BJ (cell line): ENCODE data around the gene HOOK1. TPM values are rescaled to one million over a fixed set of nuclear protein-coding genes. Genes with fewer than 3 reads are reported as not detected.
"Not testable (repeated sequence)": the region's sequence is repeated elsewhere in the genome, so short reads cannot be mapped to it uniquely, and the experiment has no call there.

ENCODE experiments used
- CTCF ChIA-PET: fragments of 350-600 bp; formaldehyde crosslinking; extraction: SDS; loops from one replicate; lab custom pipeline; 2021; ENCODE audit warnings: antibody characterized with exemption, inconsistent platforms; lab: Yijun Ruan, JAX
- POLR2A ChIA-PET: fragments of 300-600 bp; sonication (Branson Sonifier 250); formaldehyde crosslinking; extraction: SDS; loops from one replicate; lab custom pipeline; 2021; ENCODE audit warnings: antibody characterized with exemption; lab: Charles Lee
- DNase-seq: peaks from one replicate; pipeline ENCODE4 v3.0.0-alpha.2; 2011; ENCODE audit warnings: low read depth
- H3K27me3 ChIP-seq: 2 replicates; pipeline ENCODE4 v1.6.0; 2011; ENCODE audit warnings: low read length; ENCODE audit not compliant: control insufficient read depth, insufficient read depth
- H3K36me3 ChIP-seq: 2 replicates; pipeline ENCODE4 v1.5.1; 2011; ENCODE audit warnings: low read length; ENCODE audit not compliant: control insufficient read depth, insufficient read depth
- H3K4me3 ChIP-seq: 2 replicates; pipeline ENCODE4 v1.5.1; 2011; ENCODE audit warnings: low read depth, mild to moderate bottlenecking, control low read depth, low read length
- polyA plus RNA-seq: library from polyadenylated mRNA; depleted of rRNA; stranded (reverse); fragments of >200 nt; gene quantifications from 2 replicates; pipeline ENCODE4 v1.2.3, GENCODE V29; 2011
- TF ChIP-seq, protein P1 (sequence below): IDR thresholded peaks from 2 replicates; pipeline ENCODE4 v1.5.1; 2011; ENCODE audit warnings: low read depth, mild to moderate bottlenecking, control low read depth, inconsistent platforms, low read length, moderate library complexity; ENCODE audit not compliant: insufficient read depth

Gene HOOK1
- polyA plus RNA-seq, 1 experiment, result not detected

DNA sequence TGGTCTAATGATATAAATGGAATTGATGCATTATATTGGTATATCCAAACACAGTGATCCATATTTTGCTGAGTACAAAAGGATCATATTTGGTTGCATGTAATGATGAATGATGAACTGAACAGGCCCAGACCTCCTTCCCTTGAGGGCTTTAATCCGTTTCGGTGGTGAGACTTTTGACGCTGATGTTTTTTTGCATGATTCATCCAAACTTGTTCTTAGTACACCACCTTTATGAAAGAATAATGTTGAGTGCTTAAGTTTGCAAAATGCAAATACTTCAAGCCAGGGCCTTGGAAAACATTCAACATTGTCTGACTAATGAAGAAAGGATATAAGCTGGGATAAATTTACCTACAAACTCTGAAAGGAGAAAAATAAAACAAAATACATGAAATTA lies 19.2 kb downstream of the HOOK1 start:
- Histone ChIP-seq H3K4me3 (no peak overlapping the region), H3K27me3 (no peaks in the 10 kb centered on the region), H3K36me3 (no peaks in the 10 kb centered on the region)
- TF ChIP-seq, protein P1, sequence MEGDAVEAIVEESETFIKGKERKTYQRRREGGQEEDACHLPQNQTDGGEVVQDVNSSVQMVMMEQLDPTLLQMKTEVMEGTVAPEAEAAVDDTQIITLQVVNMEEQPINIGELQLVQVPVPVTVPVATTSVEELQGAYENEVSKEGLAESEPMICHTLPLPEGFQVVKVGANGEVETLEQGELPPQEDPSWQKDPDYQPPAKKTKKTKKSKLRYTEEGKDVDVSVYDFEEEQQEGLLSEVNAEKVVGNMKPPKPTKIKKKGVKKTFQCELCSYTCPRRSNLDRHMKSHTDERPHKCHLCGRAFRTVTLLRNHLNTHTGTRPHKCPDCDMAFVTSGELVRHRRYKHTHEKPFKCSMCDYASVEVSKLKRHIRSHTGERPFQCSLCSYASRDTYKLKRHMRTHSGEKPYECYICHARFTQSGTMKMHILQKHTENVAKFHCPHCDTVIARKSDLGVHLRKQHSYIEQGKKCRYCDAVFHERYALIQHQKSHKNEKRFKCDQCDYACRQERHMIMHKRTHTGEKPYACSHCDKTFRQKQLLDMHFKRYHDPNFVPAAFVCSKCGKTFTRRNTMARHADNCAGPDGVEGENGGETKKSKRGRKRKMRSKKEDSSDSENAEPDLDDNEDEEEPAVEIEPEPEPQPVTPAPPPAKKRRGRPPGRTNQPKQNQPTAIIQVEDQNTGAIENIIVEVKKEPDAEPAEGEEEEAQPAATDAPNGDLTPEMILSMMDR, result no peak
- POLR2A ChIA-PET, result no interaction called here
- DNase-seq, result no peak
- CTCF ChIA-PET, result no interaction called here

DNA sequence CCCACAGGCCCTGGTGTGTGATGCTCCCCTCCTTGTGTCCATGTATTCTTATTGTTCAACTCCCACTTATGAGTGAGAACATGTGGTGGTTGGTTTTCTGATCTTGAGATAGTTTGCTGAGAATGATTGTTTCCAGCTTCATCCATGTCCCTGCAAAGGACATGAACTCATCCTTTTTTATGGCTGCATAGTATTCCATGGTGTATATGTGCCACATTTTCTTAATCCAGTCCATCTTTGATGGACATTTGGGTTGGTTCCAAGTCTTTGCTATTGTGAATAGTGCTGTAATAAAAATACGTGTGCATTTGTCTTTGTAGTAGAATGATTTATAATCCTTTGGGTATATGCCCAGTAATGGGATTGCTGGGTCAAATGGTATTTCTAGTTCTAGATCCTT lies 23.1 kb downstream of the HOOK1 start:
- DNase-seq, H3K27me3 ChIP-seq, CTCF ChIA-PET, H3K36me3 ChIP-seq, POLR2A ChIA-PET, H3K4me3 ChIP-seq: not testable (repeated sequence)

DNA sequence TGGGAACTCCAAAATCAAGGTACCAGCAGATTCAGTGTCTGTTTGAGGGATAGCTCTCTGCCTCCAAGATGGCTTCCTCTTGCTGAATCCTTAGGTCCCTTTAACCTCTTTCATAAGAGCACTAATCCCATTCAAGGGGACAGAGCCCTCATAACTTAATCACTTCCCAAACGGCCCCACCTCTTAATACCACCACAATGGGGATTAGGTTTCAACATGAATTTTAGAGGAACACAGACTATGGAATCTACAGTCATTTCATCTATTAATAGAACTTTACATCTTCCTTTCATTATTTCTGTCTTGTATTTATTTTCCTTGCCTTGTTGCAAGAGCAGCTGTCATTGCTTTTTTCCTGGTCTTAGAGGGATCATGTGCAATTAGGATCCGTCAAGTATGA lies 30.3 kb downstream of the HOOK1 start:
- TF ChIP-seq, protein P1, result no peak
- H3K4me3 ChIP-seq, result no peak overlapping the region
- DNase-seq, result no peak
- no peaks in the 10 kb centered on the region for H3K27me3 ChIP-seq
- no peaks in the 10 kb centered on the region for H3K36me3 ChIP-seq
- ChIA-PET CTCF (no interaction called here), POLR2A (no interaction called here)

DNA sequence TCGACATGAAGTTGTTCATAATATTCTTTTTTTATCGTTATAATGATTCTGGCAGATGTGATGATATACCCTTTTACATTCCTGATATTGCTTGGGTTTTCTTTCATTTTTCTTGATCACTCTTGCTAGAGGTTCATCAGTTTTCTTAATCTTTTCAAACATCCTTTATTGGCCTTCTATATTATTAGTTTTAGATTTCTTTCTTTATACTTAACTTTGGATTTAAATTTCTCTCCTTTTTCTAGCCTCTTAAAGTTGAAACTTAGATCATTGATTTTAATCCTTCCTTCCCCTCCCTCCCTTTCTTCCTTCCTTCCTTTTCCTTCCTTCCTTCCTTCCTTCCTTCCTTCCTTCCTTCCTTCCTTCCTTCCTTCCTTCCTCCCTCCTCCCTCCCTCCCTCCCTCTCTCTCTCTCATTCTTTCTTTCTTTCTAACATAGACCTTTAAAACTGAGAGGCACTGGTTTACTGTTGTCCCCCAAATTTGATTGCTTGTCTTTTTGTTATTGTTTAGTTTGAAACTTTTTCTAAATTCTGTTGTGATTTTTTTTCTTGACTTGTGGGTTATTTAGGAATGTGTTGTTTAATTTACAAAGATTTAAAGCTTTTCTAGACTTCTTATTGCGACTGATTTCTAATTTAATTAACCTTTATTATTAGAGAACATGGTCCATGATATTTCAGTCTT lies 31.6 kb downstream of the HOOK1 start:
- H3K36me3 ChIP-seq, result no peaks in the 10 kb centered on the region
- no peak overlapping the region for H3K4me3 ChIP-seq
- POLR2A ChIA-PET, result no interaction called here
- no peak for DNase-seq
- TF ChIP-seq, protein P1, result no peak
- CTCF ChIA-PET, result no interaction called here
- no peaks in the 10 kb centered on the region for H3K27me3 ChIP-seq

DNA sequence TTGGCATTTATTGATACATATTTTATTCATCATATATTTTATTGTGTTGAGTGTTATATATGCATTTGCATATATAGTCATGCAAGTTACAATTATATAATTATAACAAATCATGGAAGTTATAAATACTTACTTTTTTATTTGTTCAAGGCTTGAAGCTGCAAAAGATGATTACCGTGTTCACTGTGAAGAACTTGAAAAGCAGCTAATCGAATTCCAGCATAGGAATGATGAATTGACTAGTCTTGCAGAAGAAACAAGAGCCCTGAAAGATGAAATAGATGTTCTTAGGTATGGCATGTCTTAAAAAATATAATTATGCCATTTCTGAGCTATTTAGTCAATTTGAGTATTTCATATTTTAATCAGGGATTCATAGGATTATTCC lies 32.1 kb downstream of the HOOK1 start:
- POLR2A ChIA-PET, result no interaction called here
- H3K36me3 ChIP-seq, result no peaks in the 10 kb centered on the region
- CTCF ChIA-PET, result no interaction called here
- TF ChIP-seq, protein P1, result no peak
- H3K4me3 ChIP-seq, result no peak overlapping the region
- no peak for DNase-seq
- H3K27me3 ChIP-seq, result no peaks in the 10 kb centered on the region

DNA sequence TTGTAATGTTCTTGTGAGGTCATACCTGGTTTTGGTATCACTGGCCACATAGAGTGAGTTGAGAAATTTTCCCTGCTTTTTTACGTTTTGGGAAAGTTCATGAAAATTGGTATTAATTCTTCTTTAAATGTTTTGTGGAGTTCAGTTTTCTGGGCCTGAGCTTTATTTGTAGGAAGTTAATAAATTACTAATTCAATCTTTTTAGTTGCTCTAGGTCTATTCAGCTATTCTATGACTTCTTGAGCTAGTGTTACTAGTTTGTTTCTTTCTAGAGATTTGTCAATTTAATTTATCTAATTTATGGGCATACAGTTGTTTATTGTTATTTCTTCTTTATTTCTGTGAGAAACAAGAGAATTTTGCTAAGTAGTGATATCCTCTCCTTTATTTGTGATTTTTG lies 37.4 kb downstream of the HOOK1 start:
- POLR2A ChIA-PET, result no interaction called here
- TF ChIP-seq, protein P1, result no peak
- CTCF ChIA-PET, result no interaction called here
- H3K4me3 ChIP-seq, result no peak overlapping the region
- no peaks in the 10 kb centered on the region for H3K27me3 ChIP-seq
- H3K36me3 ChIP-seq, result no peaks in the 10 kb centered on the region
- DNase-seq, result no peak

DNA sequence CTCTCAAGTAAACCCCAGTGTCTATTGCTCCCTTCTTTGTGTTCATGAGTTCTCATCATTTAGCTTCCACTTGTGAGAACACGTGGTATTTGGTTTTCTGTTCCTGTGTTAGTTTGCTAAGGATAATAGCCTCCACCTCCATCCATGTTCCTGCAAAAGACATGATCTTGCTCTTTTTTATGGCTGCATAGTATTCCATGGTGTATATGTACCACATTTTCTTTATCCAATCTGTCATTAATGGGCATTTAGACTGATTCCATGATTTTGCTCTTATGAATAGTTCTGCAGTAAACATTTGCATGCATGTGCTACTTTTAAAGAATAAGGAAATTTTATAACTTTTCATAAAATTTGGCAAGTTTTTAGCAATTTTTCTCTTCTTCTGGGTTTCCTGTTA lies 40.5 kb downstream of the HOOK1 start:
- POLR2A ChIA-PET, H3K4me3 ChIP-seq, H3K36me3 ChIP-seq, H3K27me3 ChIP-seq, DNase-seq, CTCF ChIA-PET: not testable (repeated sequence)
